GM12864 (cell line): Measurements from ENCODE around the gene LDLRAD4.

ENCODE experiments used
- DNase-seq: peaks from one replicate; pipeline ENCODE4 v3.0.0-alpha.2; 2011; ENCODE audit warnings: low read depth
- H3K4me3 ChIP-seq: 2 replicates; pipeline ENCODE4 v1.5.1; 2011; ENCODE audit warnings: mild to moderate bottlenecking, low read depth, low read length, control low read depth
- CTCF ChIP-seq: IDR thresholded peaks from 2 replicates; pipeline ENCODE4 v1.5.1; 2011; ENCODE audit warnings: low read depth, mild to moderate bottlenecking, moderate library complexity, low read length, control low read depth, inconsistent platforms; ENCODE audit errors: missing control alignments

The LDLRAD4 gene

GRCh38 chr18:13415736-13416135 is 197.2 kb downstream of the LDLRAD4 start:
- TF ChIP-seq CTCF = no peak
- no peak overlapping the region for H3K4me3 ChIP-seq
- no peak for DNase-seq

GRCh38 chr18:13416208-13416607 is 197.6 kb downstream of the LDLRAD4 start:
- no peak for TF ChIP-seq CTCF
- H3K4me3 ChIP-seq = no peak overlapping the region
- no peak for DNase-seq

GRCh38 chr18:13416848-13417247 is 198.3 kb downstream of the LDLRAD4 start:
- H3K4me3 ChIP-seq = no peak overlapping the region
- no peak for DNase-seq
- TF ChIP-seq CTCF = no peak

GRCh38 chr18:13418013-13418710 is 199.6 kb downstream of the LDLRAD4 start:
- TF ChIP-seq CTCF = no peak
- H3K4me3 ChIP-seq = no peak overlapping the region
- no peak for DNase-seq

GRCh38 chr18:13420969-13421686 is 202.6 kb downstream of the LDLRAD4 start:
- no peak for DNase-seq
- TF ChIP-seq CTCF = no peak
- no peak overlapping the region for H3K4me3 ChIP-seq

GRCh38 chr18:13422541-13423147 is 204.1 kb downstream of the LDLRAD4 start:
- no peak overlapping the region for H3K4me3 ChIP-seq
- no peak for DNase-seq
- TF ChIP-seq CTCF = no peak
